ENCODE measurements around the gene NUP37. TPM values are rescaled to one million over a fixed set of nuclear protein-coding genes. Genes with fewer than 3 reads are reported as not detected.

NUP37 gene
- total and polyA plus RNA-seq, 2 of the 8 experiments (the other 6 are each of a cell fraction or from before 2014, with no cell fraction given) = 53.5 to 71.0 TPM

DNA sequence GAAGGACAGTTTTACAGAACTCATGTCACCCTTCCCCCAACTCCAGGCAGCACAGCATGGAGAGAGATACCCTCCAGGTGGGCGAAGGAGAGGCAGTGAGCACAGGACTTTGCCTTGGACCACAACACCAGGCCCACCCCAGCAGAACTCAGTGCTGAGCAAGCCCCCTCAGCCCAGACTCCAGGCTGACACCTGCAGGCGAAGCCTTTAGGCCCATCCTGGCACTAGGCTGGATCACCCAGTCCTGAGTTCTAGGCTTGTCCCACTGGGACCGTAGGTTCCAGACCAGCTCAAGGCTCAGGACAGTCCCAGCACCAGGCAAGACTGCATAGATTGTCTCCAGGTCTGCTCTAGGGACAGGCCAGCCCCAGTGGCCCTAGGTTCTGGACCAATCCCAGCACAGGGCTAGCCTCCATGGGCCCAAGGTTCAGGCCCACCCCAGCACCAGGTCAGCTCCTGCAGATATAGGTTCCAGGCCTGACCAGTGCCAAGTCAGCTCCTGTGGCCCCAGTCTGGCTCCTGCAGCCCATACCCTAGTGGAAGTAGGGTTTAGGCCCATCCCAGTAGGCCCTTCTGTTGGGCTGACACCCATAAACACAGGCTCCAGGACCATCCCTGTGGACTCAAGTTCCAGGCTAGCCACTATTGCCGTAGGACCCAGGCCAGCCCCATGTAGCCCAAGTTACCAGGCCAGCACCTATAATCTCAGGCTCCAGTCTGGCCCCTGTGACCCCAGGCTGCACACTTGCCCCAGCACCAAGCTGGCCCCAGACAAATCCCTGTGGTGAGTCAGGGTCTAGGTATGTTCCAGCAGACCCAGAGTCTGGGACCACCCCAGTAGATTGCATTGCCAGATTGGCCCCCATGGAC is 67.5 kb downstream of the NUP37 start (continued):
- TF ChIP-seq, protein P1, sequence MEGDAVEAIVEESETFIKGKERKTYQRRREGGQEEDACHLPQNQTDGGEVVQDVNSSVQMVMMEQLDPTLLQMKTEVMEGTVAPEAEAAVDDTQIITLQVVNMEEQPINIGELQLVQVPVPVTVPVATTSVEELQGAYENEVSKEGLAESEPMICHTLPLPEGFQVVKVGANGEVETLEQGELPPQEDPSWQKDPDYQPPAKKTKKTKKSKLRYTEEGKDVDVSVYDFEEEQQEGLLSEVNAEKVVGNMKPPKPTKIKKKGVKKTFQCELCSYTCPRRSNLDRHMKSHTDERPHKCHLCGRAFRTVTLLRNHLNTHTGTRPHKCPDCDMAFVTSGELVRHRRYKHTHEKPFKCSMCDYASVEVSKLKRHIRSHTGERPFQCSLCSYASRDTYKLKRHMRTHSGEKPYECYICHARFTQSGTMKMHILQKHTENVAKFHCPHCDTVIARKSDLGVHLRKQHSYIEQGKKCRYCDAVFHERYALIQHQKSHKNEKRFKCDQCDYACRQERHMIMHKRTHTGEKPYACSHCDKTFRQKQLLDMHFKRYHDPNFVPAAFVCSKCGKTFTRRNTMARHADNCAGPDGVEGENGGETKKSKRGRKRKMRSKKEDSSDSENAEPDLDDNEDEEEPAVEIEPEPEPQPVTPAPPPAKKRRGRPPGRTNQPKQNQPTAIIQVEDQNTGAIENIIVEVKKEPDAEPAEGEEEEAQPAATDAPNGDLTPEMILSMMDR (IDR thresholded peaks at IDR 0.05; ENCODE audit: control extremely low read depth in 1 of 3, insufficient read depth in 1 of 3, low read depth in 1 of 3, low read length in 3 of 3) = peak; percentile 18 to 32 (median 23)
- no peak for TF ChIP-seq CHD1 (IDR thresholded peaks at IDR 0.05; ENCODE audit: low read depth, low read length)
- TF ChIP-seq RAD21 (IDR thresholded peaks at IDR 0.05 in 1 of 2, conservative IDR thresholded peaks at IDR 0.05 in 1 of 2; ENCODE audit: low read depth in 2 of 2, low read length in 2 of 2) = peak in 1 of 2 experiments; percentile 31; a peak in 1 of 4 replicates
- TF ChIP-seq BRCA1 (IDR thresholded peaks at IDR 0.05; ENCODE audit: low read depth, low read length) = no peak
